ENCODE results near the gene MAPKAP1.

DNA sequence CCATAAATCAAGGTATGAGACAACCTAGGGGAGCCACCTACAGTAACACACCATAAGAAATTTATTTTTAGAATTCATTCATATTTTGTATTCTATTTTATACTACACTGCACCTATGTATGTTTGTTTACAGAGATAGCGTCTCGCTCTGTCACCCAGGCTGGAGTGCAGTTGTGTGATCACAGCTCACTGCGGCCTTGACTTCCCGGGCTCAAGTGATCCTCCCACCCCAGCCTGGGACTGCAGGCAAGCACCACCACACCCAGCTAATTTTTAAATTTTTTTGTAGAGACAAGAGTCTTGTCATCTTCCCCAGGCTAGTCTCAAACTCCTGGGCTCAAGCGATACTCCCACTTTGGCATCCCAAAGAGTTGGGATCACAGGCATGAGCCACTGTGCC lies 25.4 kb downstream of the MAPKAP1 start:
- TF ChIP-seq, protein P1, sequence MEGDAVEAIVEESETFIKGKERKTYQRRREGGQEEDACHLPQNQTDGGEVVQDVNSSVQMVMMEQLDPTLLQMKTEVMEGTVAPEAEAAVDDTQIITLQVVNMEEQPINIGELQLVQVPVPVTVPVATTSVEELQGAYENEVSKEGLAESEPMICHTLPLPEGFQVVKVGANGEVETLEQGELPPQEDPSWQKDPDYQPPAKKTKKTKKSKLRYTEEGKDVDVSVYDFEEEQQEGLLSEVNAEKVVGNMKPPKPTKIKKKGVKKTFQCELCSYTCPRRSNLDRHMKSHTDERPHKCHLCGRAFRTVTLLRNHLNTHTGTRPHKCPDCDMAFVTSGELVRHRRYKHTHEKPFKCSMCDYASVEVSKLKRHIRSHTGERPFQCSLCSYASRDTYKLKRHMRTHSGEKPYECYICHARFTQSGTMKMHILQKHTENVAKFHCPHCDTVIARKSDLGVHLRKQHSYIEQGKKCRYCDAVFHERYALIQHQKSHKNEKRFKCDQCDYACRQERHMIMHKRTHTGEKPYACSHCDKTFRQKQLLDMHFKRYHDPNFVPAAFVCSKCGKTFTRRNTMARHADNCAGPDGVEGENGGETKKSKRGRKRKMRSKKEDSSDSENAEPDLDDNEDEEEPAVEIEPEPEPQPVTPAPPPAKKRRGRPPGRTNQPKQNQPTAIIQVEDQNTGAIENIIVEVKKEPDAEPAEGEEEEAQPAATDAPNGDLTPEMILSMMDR (IDR thresholded peaks at IDR 0.05; ENCODE audit: insufficient read depth, low read length, poor library complexity, severe bottlenecking): no peak
- TF ChIP-seq EZH2phosphoT487 (conservative IDR thresholded peaks at IDR 0.05; ENCODE audit: low read length): no peak
